ENCODE measurements around the gene RETREG3. TPM values are rescaled to one million over a fixed set of nuclear protein-coding genes. Genes with fewer than 3 reads are reported as not detected.
"Not testable (repeated sequence)": the region's sequence is repeated elsewhere in the genome, so short reads cannot be mapped to it uniquely, and the experiment has no call there.

RETREG3 gene
- total RNA-seq = 40.2 TPM

GRCh38 chr17:42609182-42609813 is at the start of gene RETREG3, which contains the start of gene TUBG1:
Gene RETREG3 (minus strand): TSS chr17:42609374. CDS start chr17:42609324, 50 bp downstream.
Gene TUBG1 (plus strand): TSS chr17:42609683. CDS start chr17:42609738, 55 bp downstream.
- DNase-seq = peak; percentile 99

GRCh38 chr17:42657824-42658588 is 48.8 kb upstream of the RETREG3 start:
- no peak for DNase-seq

- no peak for DNase-seq
Measured at GRCh38 chr17:42655528-42655927, 46.4 kb upstream of the RETREG3 start.

GRCh38 chr17:42653179-42654124 is 44.3 kb upstream of the RETREG3 start:
- peak; percentile 91 for DNase-seq

- no peak for DNase-seq
Measured at GRCh38 chr17:42651392-42651791, 42.2 kb upstream of the RETREG3 start.

GRCh38 chr17:42647778-42648177 is 38.6 kb upstream of the RETREG3 start:
- no peak for DNase-seq

- DNase-seq = no peak
Measured at GRCh38 chr17:42642336-42642735, 33.2 kb upstream of the RETREG3 start.

GRCh38 chr17:42640121-42640520 is 30.9 kb upstream of the RETREG3 start:
- no peak for DNase-seq

- DNase-seq = no peak
Measured at GRCh38 chr17:42639525-42640113, 30.4 kb upstream of the RETREG3 start.

GRCh38 chr17:42632949-42633444 is 23.8 kb upstream of the RETREG3 start:
- DNase-seq = no peak

GRCh38 chr17:42629411-42630009 is 20.3 kb upstream of the RETREG3 start:
- no peak for DNase-seq

GRCh38 chr17:42627032-42627764 is 18.0 kb upstream of the RETREG3 start:
- DNase-seq = not testable (repeated sequence)

GRCh38 chr17:42623732-42624596 is 14.8 kb upstream of the RETREG3 start:
- no peak for DNase-seq

- DNase-seq = no peak
Measured at GRCh38 chr17:42623271-42623670, 14.1 kb upstream of the RETREG3 start.

- not testable (repeated sequence) for DNase-seq
Measured at GRCh38 chr17:42621987-42622386, 12.8 kb upstream of the RETREG3 start.

GRCh38 chr17:42618442-42619150 is 9.4 kb upstream of the RETREG3 start:
- peak; percentile 7 for DNase-seq

- no peak for DNase-seq
Measured at GRCh38 chr17:42617956-42618431, 8.8 kb upstream of the RETREG3 start.

GRCh38 chr17:42613699-42614295 is 4.6 kb upstream of the RETREG3 start:
- no peak for DNase-seq
